NT2/D1 (cell line): ENCODE results near the gene PIK3R6.

ENCODE experiments used
- YY1 ChIP-seq: IDR thresholded peaks from 2 replicates; pipeline ENCODE4 v1.6.1; 2011; ENCODE audit not compliant: insufficient read length, insufficient read depth
- ZNF274 ChIP-seq: IDR thresholded peaks from 2 replicates; pipeline ENCODE4 v1.6.1; 2011; ENCODE audit warnings: mild to moderate bottlenecking, low read depth, low read length

GRCh38 chr17:8806926-8807550 is 60.4 kb downstream of the PIK3R6 start:
- no peak for TF ChIP-seq YY1
- TF ChIP-seq ZNF274: no peak
